Measurements from ENCODE around the gene KIAA0513. TPM values are rescaled to one million over a fixed set of nuclear protein-coding genes. Genes with fewer than 3 reads are reported as not detected.

KIAA0513 gene
- total RNA-seq, 2 experiments from 2014 or later = 9.0 to 10.9 TPM

- ATAC-seq (ENCODE audit: poor library complexity) (no peak), DNase-seq (no peak)
- no peak overlapping the region for H3K27ac Mint-ChIP-seq
- H3K9me3 ChIP-seq (ENCODE audit: control insufficient read depth in 1 of 2, insufficient read depth in 1 of 2, low read length in 2 of 2) = no peaks in the 10 kb centered on the region
- CTCF ChIA-PET = no interaction called here
- no peak overlapping the region for H3K27ac ChIP-seq (ENCODE audit: low read depth in 1 of 2, low read length in 2 of 2)
- H3K27me3 ChIP-seq (ENCODE audit: control insufficient read depth in 1 of 2, insufficient read depth in 2 of 2, low read length in 2 of 2) = no peaks in the 10 kb centered on the region
- no peak overlapping the region for H3K4me3 ChIP-seq (ENCODE audit: low read length)
- peaks cover 2% of the 10 kb centered on the region for H3K4me1 ChIP-seq (ENCODE audit: insufficient read depth, low read length)
- H3K27me3 Mint-ChIP-seq = no peaks in the 10 kb centered on the region
- H3K9me3 Mint-ChIP-seq = no peaks in the 10 kb centered on the region
- TF ChIP-seq, protein P1, sequence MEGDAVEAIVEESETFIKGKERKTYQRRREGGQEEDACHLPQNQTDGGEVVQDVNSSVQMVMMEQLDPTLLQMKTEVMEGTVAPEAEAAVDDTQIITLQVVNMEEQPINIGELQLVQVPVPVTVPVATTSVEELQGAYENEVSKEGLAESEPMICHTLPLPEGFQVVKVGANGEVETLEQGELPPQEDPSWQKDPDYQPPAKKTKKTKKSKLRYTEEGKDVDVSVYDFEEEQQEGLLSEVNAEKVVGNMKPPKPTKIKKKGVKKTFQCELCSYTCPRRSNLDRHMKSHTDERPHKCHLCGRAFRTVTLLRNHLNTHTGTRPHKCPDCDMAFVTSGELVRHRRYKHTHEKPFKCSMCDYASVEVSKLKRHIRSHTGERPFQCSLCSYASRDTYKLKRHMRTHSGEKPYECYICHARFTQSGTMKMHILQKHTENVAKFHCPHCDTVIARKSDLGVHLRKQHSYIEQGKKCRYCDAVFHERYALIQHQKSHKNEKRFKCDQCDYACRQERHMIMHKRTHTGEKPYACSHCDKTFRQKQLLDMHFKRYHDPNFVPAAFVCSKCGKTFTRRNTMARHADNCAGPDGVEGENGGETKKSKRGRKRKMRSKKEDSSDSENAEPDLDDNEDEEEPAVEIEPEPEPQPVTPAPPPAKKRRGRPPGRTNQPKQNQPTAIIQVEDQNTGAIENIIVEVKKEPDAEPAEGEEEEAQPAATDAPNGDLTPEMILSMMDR (IDR thresholded peaks at IDR 0.05) = no peak
- no peaks in the 10 kb centered on the region for H3K36me3 Mint-ChIP-seq (ENCODE audit: low read depth)
- POLR2A ChIA-PET = no interaction called here
- H3K36me3 ChIP-seq (ENCODE audit: insufficient read depth, low read length) = no peaks in the 10 kb centered on the region
- intact Hi-C loops (cut with DNase I, micrococcal nuclease) = no loop called here
- no peak overlapping the region for H3K4me3 Mint-ChIP-seq
- H3K4me1 Mint-ChIP-seq (ENCODE audit: low read depth) = peaks cover 5% of the 10 kb centered on the region
Measured at GRCh38 chr16:85126705-85127378, 99.2 kb downstream of the KIAA0513 start.

DNA sequence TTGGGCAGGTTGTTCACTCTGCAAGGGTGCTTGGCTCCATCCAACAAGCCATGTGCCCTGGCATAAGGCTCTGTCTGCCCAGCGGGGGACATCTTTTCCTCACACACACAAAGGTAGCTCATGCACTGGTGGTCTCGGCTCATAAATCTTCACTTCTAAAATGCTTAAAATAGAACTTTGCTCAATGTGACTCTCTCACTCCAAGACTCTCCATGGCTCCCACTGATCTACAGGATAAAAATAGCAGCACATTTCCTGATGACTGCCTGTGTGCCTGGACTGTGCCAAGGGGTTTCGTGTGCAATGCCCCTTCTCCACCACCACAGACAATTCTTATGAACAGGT lies 99.8 kb downstream of the KIAA0513 start:
- H3K4me1 Mint-ChIP-seq (ENCODE audit: low read depth) = peaks cover 5% of the 10 kb centered on the region
- H3K36me3 Mint-ChIP-seq (ENCODE audit: low read depth) = no peaks in the 10 kb centered on the region
- ChIA-PET CTCF (no interaction called here), POLR2A (no interaction called here)
- no peak overlapping the region for H3K27ac Mint-ChIP-seq
- TF ChIP-seq, protein P1 (IDR thresholded peaks at IDR 0.05) = no peak
- Histone ChIP-seq H3K27ac (ENCODE audit: low read depth in 1 of 2, low read length in 2 of 2) (no peak overlapping the region), H3K36me3 (ENCODE audit: insufficient read depth, low read length) (no peaks in the 10 kb centered on the region), H3K4me1 (ENCODE audit: insufficient read depth, low read length) (peaks cover 2% of the 10 kb centered on the region), H3K27me3 (ENCODE audit: control insufficient read depth in 1 of 2, insufficient read depth in 2 of 2, low read length in 2 of 2) (no peaks in the 10 kb centered on the region), H3K9me3 (ENCODE audit: control insufficient read depth in 1 of 2, insufficient read depth in 1 of 2, low read length in 2 of 2) (no peaks in the 10 kb centered on the region), H3K4me3 (ENCODE audit: low read length) (no peak overlapping the region)
- intact Hi-C loops (cut with DNase I, micrococcal nuclease) = no loop called here
- ATAC-seq (ENCODE audit: poor library complexity) (no peak), DNase-seq (no peak)
- H3K9me3 Mint-ChIP-seq = no peaks in the 10 kb centered on the region
- H3K4me3 Mint-ChIP-seq = no peak overlapping the region
- no peaks in the 10 kb centered on the region for H3K27me3 Mint-ChIP-seq

GRCh38 chr16:85128079-85128837 lies 100.7 kb downstream of the KIAA0513 start:
- Mint-ChIP-seq H3K27ac (no peak overlapping the region), H3K4me3 (no peak overlapping the region), H3K4me1 (ENCODE audit: low read depth) (peaks cover 5% of the 10 kb centered on the region), H3K36me3 (ENCODE audit: low read depth) (no peaks in the 10 kb centered on the region), H3K9me3 (no peaks in the 10 kb centered on the region), H3K27me3 (no peaks in the 10 kb centered on the region)
- CTCF ChIA-PET = no interaction called here
- ATAC-seq (ENCODE audit: poor library complexity) = no peak
- no peak overlapping the region for H3K4me3 ChIP-seq (ENCODE audit: low read length)
- intact Hi-C loops (cut with DNase I, micrococcal nuclease) = no loop called here
- POLR2A ChIA-PET = no interaction called here
- no peaks in the 10 kb centered on the region for H3K27me3 ChIP-seq (ENCODE audit: control insufficient read depth in 1 of 2, insufficient read depth in 2 of 2, low read length in 2 of 2)
- H3K36me3 ChIP-seq (ENCODE audit: insufficient read depth, low read length) = no peaks in the 10 kb centered on the region
- TF ChIP-seq, protein P1 (IDR thresholded peaks at IDR 0.05) = no peak
- peaks cover 2% of the 10 kb centered on the region for H3K4me1 ChIP-seq (ENCODE audit: insufficient read depth, low read length)
- no peak overlapping the region for H3K27ac ChIP-seq (ENCODE audit: low read depth in 1 of 2, low read length in 2 of 2)
- no peaks in the 10 kb centered on the region for H3K9me3 ChIP-seq (ENCODE audit: control insufficient read depth in 1 of 2, insufficient read depth in 1 of 2, low read length in 2 of 2)
- DNase-seq = no peak

Measured in CD4-positive, alpha-beta T cell (primary cell).